CD4-positive, alpha-beta memory T cell (primary cell): ENCODE results near the gene TANGO2. TPM values are rescaled to one million over a fixed set of nuclear protein-coding genes. Genes with fewer than 3 reads are reported as not detected.
A peak's percentile ranks its signal among the peaks of the same experiment; 100 is the strongest.

Source experiments
- CTCF ChIA-PET: fragments of 350-600 bp; sonication (Branson Sonifier 250); formaldehyde crosslinking; loops from one replicate; lab custom pipeline; 2021; ENCODE audit warnings: inconsistent platforms; ENCODE audit not compliant: partially characterized antibody; lab: Charles Lee
- POLR2A ChIA-PET: fragments of 350-600 bp; sonication (Branson Sonifier 250); formaldehyde crosslinking; loops from one replicate; lab custom pipeline; 2021; ENCODE audit not compliant: partially characterized antibody; lab: Charles Lee
- DNase-seq, 5 donors: peaks; one replicate each; pipeline versions ENCODE4 v3.0.0 to v3.0.0-alpha.2; 2020 to 2022; ENCODE audit warnings: mixed read lengths in 1 of 5
- H3K27ac ChIP-seq: one replicate; pipeline ENCODE4 v1.7.0; 2013; ENCODE audit warnings: low read depth, low read length
- H3K27me3 ChIP-seq: 2 replicates; pipeline ENCODE4 v1.7.0; 2013; ENCODE audit warnings: mild to moderate bottlenecking, low read length, moderate library complexity; ENCODE audit not compliant: insufficient read depth
- H3K36me3 ChIP-seq: 2 replicates; pipeline ENCODE4 v1.7.0; 2013; ENCODE audit warnings: mild to moderate bottlenecking, low read length, moderate library complexity; ENCODE audit not compliant: insufficient read depth
- H3K4me1 ChIP-seq: 2 replicates; pipeline ENCODE4 v1.7.0; 2013; ENCODE audit warnings: mild to moderate bottlenecking, low read length, moderate library complexity; ENCODE audit not compliant: insufficient read depth
- H3K4me3 ChIP-seq, 2 donors: one replicate each; pipeline ENCODE4 v1.7.0; 2013; ENCODE audit warnings: low read length in 2 of 2, mild to moderate bottlenecking in 1 of 2
- H3K9me3 ChIP-seq, 2 donors: one replicate each; pipeline ENCODE4 v1.7.0; 2013; ENCODE audit warnings: low read length in 2 of 2, control low read depth in 1 of 2; ENCODE audit not compliant: control insufficient read depth in 1 of 2
- H3K27ac Mint-ChIP-seq, 7 donors: one replicate each; pipeline ENCODE4 v1.8.0; 2020 to 2021; ENCODE audit warnings: mixed read lengths in 7 of 7, mild to moderate bottlenecking in 6 of 7, inconsistent platforms in 3 of 7, moderate library complexity in 3 of 7
- H3K27me3 Mint-ChIP-seq, 2 donors: one replicate each; pipeline ENCODE4 v1.8.0; 2020 to 2021; ENCODE audit warnings: mixed read lengths in 2 of 2
- H3K36me3 Mint-ChIP-seq, 2 donors: one replicate each; pipeline ENCODE4 v1.8.0; 2020 to 2021; ENCODE audit warnings: mixed read lengths in 2 of 2, inconsistent platforms in 1 of 2, mild to moderate bottlenecking in 1 of 2
- H3K4me1 Mint-ChIP-seq, 4 donors: one replicate each; pipeline ENCODE4 v1.8.0; 2020 to 2021; ENCODE audit warnings: mixed read lengths in 4 of 4, mild to moderate bottlenecking in 1 of 4
- H3K4me3 Mint-ChIP-seq, 8 donors: one replicate each; pipeline ENCODE4 v1.8.0; 2020 to 2021; ENCODE audit warnings: mixed read lengths in 8 of 8, mild to moderate bottlenecking in 7 of 8, moderate library complexity in 6 of 8, inconsistent platforms in 3 of 8
- H3K9me3 Mint-ChIP-seq, 8 donors: one replicate each; pipeline ENCODE4 v1.8.0; 2020 to 2021; ENCODE audit warnings: mixed read lengths in 8 of 8, mild to moderate bottlenecking in 5 of 8, inconsistent platforms in 3 of 8, moderate library complexity in 1 of 8
- intact Hi-C: fragments of 100-400 bp; cut with micrococcal nuclease; formaldehyde crosslinking; loops from one replicate; pipeline ENCODE4 v1.15.1; 2023
- polyA plus RNA-seq, 2 donors: library from polyadenylated mRNA; unstranded; fragments of 300-500 nt; fragmentation: Illumina TruSeq; gene quantifications; one replicate each; pipeline ENCODE4 v1.2.3, GENCODE V29; 2021
- total RNA-seq, 2 experiments: library from RNA; stranded (reverse); gene quantifications; one replicate each; pipeline ENCODE4 v1.2.3, GENCODE V29; 2021

TANGO2 gene
- total and polyA plus RNA-seq, 4 experiments from 2014 or later, result 40.9 to 51.5 (median 47.3) TPM

- Histone ChIP-seq H3K4me3 (no peak overlapping the region), H3K27ac (peak overlapping the region; percentile 16), H3K4me1 (peaks cover 17% of the 10 kb centered on the region), H3K27me3 (no peaks in the 10 kb centered on the region), H3K36me3 (peaks cover 89% of the 10 kb centered on the region), H3K9me3 (no peaks in the 10 kb centered on the region)
- POLR2A ChIA-PET, result interaction anchor here (1.4 kb wide), 1 partner anchor 9 kb away, joined by 3 read pairs; no protein-coding TSS in a partner anchor
- Mint-ChIP-seq H3K4me3 (peak overlapping the region in 5 of 8 donors; percentile 24 to 77 (median 44)), H3K9me3 (no peaks in the 10 kb centered on the region), H3K36me3 (peaks cover 61 to 76% of the 10 kb centered on the region in 2 donors), H3K27me3 (no peaks in the 10 kb centered on the region), H3K4me1 (peaks cover 6 to 34% (median 25%) of the 10 kb centered on the region in 4 donors), H3K27ac (peak overlapping the region; percentile 35 to 88 (median 70))
- CTCF ChIA-PET, result no interaction called here
- intact Hi-C loops, result no loop called here
- DNase-seq, result no peak
Observed at GRCh38 chr22:20091690-20092476, 71.0 kb downstream of the TANGO2 start.

- H3K27ac Mint-ChIP-seq, result peak overlapping the region in 6 of 7 donors; percentile 30 to 86 (median 56)
- no peak for DNase-seq
- H3K4me3 ChIP-seq, result no peak overlapping the region
- peak overlapping the region in 4 of 8 donors; percentile 30 to 77 (median 47) for H3K4me3 Mint-ChIP-seq
- H3K27ac ChIP-seq, result peak overlapping the region; percentile 16
- intact Hi-C loops, result no loop called here
- peaks cover 6 to 39% (median 24%) of the 10 kb centered on the region in 4 donors for H3K4me1 Mint-ChIP-seq
- H3K27me3 ChIP-seq, result no peaks in the 10 kb centered on the region
- ChIA-PET POLR2A (no interaction called here), CTCF (no interaction called here)
- H3K36me3 Mint-ChIP-seq, result peaks cover 61 to 76% of the 10 kb centered on the region in 2 donors
- H3K9me3 ChIP-seq, result no peaks in the 10 kb centered on the region
- no peaks in the 10 kb centered on the region for H3K27me3 Mint-ChIP-seq
- H3K4me1 ChIP-seq, result peaks cover 17% of the 10 kb centered on the region
- H3K9me3 Mint-ChIP-seq, result no peaks in the 10 kb centered on the region
- peaks cover 89% of the 10 kb centered on the region for H3K36me3 ChIP-seq
Observed at GRCh38 chr22:20092477-20092854, 71.6 kb downstream of the TANGO2 start.

GRCh38 chr22:20093418-20094196 is 72.7 kb downstream of the TANGO2 start:
- Histone ChIP-seq H3K4me3 (no peak overlapping the region), H3K36me3 (peaks cover 82% of the 10 kb centered on the region), H3K9me3 (no peaks in the 10 kb centered on the region), H3K27ac (no peak overlapping the region), H3K27me3 (no peaks in the 10 kb centered on the region), H3K4me1 (peaks cover 22% of the 10 kb centered on the region)
- Mint-ChIP-seq H3K4me3 (peak overlapping the region in 3 of 8 donors; percentile 37 to 50 (median 43)), H3K36me3 (peaks cover 61 to 75% of the 10 kb centered on the region in 2 donors), H3K4me1 (peaks cover 10 to 42% (median 27%) of the 10 kb centered on the region in 4 donors), H3K27ac (peak overlapping the region in 3 of 7 donors; percentile 46 to 75 (median 62)), H3K27me3 (no peaks in the 10 kb centered on the region), H3K9me3 (no peaks in the 10 kb centered on the region)
- POLR2A ChIA-PET, result no interaction called here
- intact Hi-C loops, result no loop called here
- CTCF ChIA-PET, result no interaction called here
- no peak for DNase-seq

- peaks cover 29% of the 10 kb centered on the region for H3K4me1 ChIP-seq
- H3K27me3 ChIP-seq, result no peaks in the 10 kb centered on the region
- no peak overlapping the region for H3K27ac ChIP-seq
- ChIA-PET POLR2A (no interaction called here), CTCF (no interaction called here)
- Mint-ChIP-seq H3K9me3 (no peaks in the 10 kb centered on the region), H3K36me3 (peaks cover 57 to 72% of the 10 kb centered on the region in 2 donors), H3K4me1 (peaks cover 14 to 49% (median 32%) of the 10 kb centered on the region in 4 donors), H3K27ac (peak overlapping the region in 5 of 7 donors; percentile 41 to 62 (median 60)), H3K4me3 (peak overlapping the region in 2 of 8 donors; percentile 29 to 43), H3K27me3 (no peaks in the 10 kb centered on the region)
- DNase-seq, result no peak
- intact Hi-C loops, result no loop called here
- no peak overlapping the region for H3K4me3 ChIP-seq
- H3K36me3 ChIP-seq, result peaks cover 85% of the 10 kb centered on the region
- no peaks in the 10 kb centered on the region for H3K9me3 ChIP-seq
Observed at GRCh38 chr22:20094197-20094807, 73.4 kb downstream of the TANGO2 start.

GRCh38 chr22:20095521-20095920 is 74.6 kb downstream of the TANGO2 start:
- Mint-ChIP-seq H3K27me3 (no peaks in the 10 kb centered on the region), H3K4me1 (peaks cover 26 to 56% (median 42%) of the 10 kb centered on the region in 4 donors), H3K9me3 (no peaks in the 10 kb centered on the region), H3K4me3 (no peak overlapping the region), H3K36me3 (peaks cover 47 to 64% of the 10 kb centered on the region in 2 donors), H3K27ac (peak overlapping the region in 4 of 7 donors; percentile 42 to 87 (median 73))
- ChIA-PET CTCF (no interaction called here), POLR2A (no interaction called here)
- Histone ChIP-seq H3K27ac (no peak overlapping the region), H3K36me3 (peaks cover 73% of the 10 kb centered on the region), H3K27me3 (no peaks in the 10 kb centered on the region), H3K4me1 (peaks cover 34% of the 10 kb centered on the region), H3K4me3 (no peak overlapping the region), H3K9me3 (no peaks in the 10 kb centered on the region)
- no peak for DNase-seq
- intact Hi-C loops, result no loop called here

- Mint-ChIP-seq H3K27me3 (no peaks in the 10 kb centered on the region), H3K27ac (peak overlapping the region; percentile 3 to 79 (median 30)), H3K9me3 (no peaks in the 10 kb centered on the region), H3K4me3 (no peak overlapping the region), H3K4me1 (peaks cover 26 to 52% (median 40%) of the 10 kb centered on the region in 4 donors), H3K36me3 (peaks cover 34 to 55% of the 10 kb centered on the region in 2 donors)
- H3K36me3 ChIP-seq, result peaks cover 60% of the 10 kb centered on the region
- no peak overlapping the region for H3K4me3 ChIP-seq
- H3K4me1 ChIP-seq, result peaks cover 30% of the 10 kb centered on the region
- DNase-seq, result no peak
- CTCF ChIA-PET, result interaction anchor here (0.5 kb wide), 1 partner anchor 173 kb away, joined by 4 read pairs; no protein-coding TSS in a partner anchor
- H3K27me3 ChIP-seq, result no peaks in the 10 kb centered on the region
- H3K9me3 ChIP-seq, result no peaks in the 10 kb centered on the region
- POLR2A ChIA-PET, result no interaction called here
- intact Hi-C loops, result no loop called here
- no peak overlapping the region for H3K27ac ChIP-seq
Observed at GRCh38 chr22:20096574-20097420, 75.9 kb downstream of the TANGO2 start.
